ENCODE measurements around the gene EPOP.

- TF ChIP-seq CTCF (IDR thresholded peaks at IDR 0.05; ENCODE audit: low read depth, low read length) (no peak), POLR2A (IDR thresholded peaks at IDR 0.05; ENCODE audit: extremely low read depth, insufficient read length) (no peak)
Observed at GRCh38 chr17:38715216-38715943, 40.6 kb upstream of the EPOP start.

All from NB4 (cell line).